Dedifferentiated amniotic fluid mesenchymal stem cell (primary cell): Measurements from ENCODE around the gene SSH2.
"Not testable (repeated sequence)": the region's sequence is repeated elsewhere in the genome, so short reads cannot be mapped to it uniquely, and the experiment has no call there.

Experiments used
- DNase-seq: peaks from one replicate; pipeline ENCODE4 v3.0.0-alpha.2; 2016; ENCODE audit errors: extremely low spot score

The SSH2 gene

GRCh38 chr17:29664743-29665480 lies 265.1 kb downstream of the SSH2 start:
- no peak for DNase-seq

- DNase-seq, result peak; percentile 72
Measured at GRCh38 chr17:29663155-29663554, 266.9 kb downstream of the SSH2 start.

GRCh38 chr17:29661213-29661612 lies 268.8 kb downstream of the SSH2 start:
- DNase-seq, result no peak

- DNase-seq, result no peak
Measured at GRCh38 chr17:29659155-29659554, 270.9 kb downstream of the SSH2 start.

- DNase-seq, result no peak
Measured at GRCh38 chr17:29655323-29655722, 274.7 kb downstream of the SSH2 start.

- no peak for DNase-seq
Measured at GRCh38 chr17:29653995-29654714, 275.9 kb downstream of the SSH2 start.

- DNase-seq, result no peak
Measured at GRCh38 chr17:29652976-29653375, 277.1 kb downstream of the SSH2 start.

GRCh38 chr17:29651913-29652312 lies 278.1 kb downstream of the SSH2 start:
- not testable (repeated sequence) for DNase-seq

- no peak for DNase-seq
Measured at GRCh38 chr17:29650396-29650795, 279.6 kb downstream of the SSH2 start.

- no peak for DNase-seq
Measured at GRCh38 chr17:29649359-29649758, 280.7 kb downstream of the SSH2 start.

- DNase-seq, result no peak
Measured at GRCh38 chr17:29648005-29648404, 282.0 kb downstream of the SSH2 start.

- peak; percentile 82 for DNase-seq
Measured at GRCh38 chr17:29645515-29646051, 284.4 kb downstream of the SSH2 start.

GRCh38 chr17:29643817-29644160 lies 286.2 kb downstream of the SSH2 start:
- DNase-seq, result no peak

- DNase-seq, result no peak
Measured at GRCh38 chr17:29642171-29642611, 287.8 kb downstream of the SSH2 start.

- DNase-seq, result no peak
Measured at GRCh38 chr17:29640981-29641642, 288.9 kb downstream of the SSH2 start.

- DNase-seq, result peak; percentile 19
Measured at GRCh38 chr17:29640413-29640812, 289.6 kb downstream of the SSH2 start.

GRCh38 chr17:29633886-29634285 lies 296.1 kb downstream of the SSH2 start:
- DNase-seq, result no peak

- no peak for DNase-seq
Measured at GRCh38 chr17:29630630-29631193, 299.3 kb downstream of the SSH2 start.

- DNase-seq, result no peak
Measured at GRCh38 chr17:29629839-29630238, 300.2 kb downstream of the SSH2 start.

GRCh38 chr17:29628644-29629043 lies 301.4 kb downstream of the SSH2 start:
- no peak for DNase-seq

GRCh38 chr17:29627951-29628350 lies 302.1 kb downstream of the SSH2 start:
- DNase-seq, result no peak
